Amygdala (tissue), 56 donors: ENCODE results near the gene TINAG.

Source experiments
- DNase-seq, 56 donors: peaks; one replicate each; lab custom pipeline; 2025; lab: John Stamatoyannopoulos, UW

The TINAG gene

DNA sequence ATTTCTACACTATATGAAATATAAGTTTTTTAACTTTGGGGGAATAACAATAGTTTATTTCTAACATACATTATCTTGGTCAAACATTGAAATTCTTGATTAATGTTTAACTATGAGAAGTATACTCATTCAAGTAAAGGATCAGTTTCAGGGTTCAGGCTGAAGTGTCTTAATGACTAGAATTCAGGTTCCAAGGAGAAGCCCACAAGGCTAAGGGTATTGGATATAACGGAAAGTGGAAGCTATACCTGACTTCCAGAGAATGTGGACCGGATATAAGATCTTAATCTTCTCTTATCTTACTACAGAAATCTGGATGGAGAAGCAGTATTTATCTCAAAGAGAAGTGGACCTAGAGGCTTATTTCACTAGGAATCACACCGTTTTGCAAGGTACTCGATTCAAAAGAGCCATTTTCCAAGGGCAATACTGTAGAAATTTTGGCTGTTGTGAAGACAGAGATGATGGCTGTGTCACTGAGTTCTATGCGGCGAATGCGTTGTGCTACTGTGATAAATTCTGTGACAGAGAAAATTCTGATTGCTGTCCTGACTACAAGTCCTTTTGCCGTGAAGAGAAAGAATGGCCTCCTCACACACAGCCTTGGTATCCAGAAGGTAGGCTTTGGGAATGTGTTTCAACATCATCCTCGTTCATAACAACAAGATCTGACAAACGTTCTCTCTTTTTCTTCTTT, at the start of gene TINAG:
Gene TINAG (plus strand): TSS at position 153 of the 697 bp plus-strand sequence. CDS start 110 bp downstream, at position 263.
- no peak for DNase-seq

DNA sequence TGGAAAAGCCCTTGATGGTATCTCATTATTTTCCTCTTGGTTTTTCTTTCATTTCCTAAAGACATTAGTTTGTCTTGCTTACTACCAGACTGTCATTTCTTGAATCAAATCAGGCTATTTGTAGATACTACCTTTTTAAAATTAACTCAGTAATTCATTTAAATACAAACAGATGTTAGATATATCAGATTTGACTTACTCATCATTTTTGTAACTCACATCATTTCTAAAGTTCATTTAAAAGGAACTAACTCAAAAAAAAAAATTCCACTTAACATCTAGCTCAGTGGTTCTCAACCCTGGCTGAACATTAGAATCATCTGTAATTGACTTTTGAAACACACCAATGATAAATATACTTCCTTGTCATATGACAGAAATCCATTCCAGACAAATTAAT, 48.2 kb upstream of the TINAG start:
- no peak for DNase-seq

DNA sequence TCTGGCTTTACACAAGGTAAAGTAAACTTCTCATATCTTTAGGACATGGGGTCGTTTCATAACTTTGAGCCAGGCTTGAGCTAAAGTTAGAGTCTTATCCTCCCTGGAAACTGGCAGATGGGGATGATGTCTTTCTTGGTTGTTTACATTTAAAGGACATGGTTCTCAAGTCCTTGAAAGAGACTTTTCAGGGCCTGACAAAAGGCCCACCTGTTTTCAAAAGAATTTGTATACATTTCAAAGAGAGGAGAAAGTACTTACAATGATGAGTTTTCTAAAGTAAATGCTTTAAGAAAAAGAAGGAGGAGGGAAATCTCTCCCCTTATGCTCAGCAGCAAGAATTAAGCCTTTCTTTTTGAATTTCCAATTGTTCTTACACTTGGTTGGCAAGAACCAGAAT, 45.7 kb upstream of the TINAG start:
- no peak for DNase-seq

DNA sequence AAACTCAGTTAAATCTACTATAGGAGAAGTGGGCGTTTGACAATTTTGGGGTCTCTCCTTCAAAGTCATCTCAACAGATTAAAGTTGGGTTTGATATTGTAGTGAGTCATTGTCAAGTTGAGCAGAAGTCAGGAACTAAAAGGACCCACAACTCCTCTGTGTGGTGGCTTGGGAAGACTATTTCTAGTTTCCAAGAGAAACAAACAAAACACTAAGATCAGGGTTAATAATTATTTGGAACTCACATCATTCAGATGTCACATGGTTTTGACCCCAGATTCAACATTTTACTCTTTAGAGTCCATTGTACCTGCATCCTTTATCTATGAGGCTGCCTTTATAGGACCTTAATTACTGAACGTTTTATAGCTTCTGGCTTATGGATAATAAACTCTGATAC, 45.3 kb upstream of the TINAG start:
- no peak for DNase-seq

GRCh38 chr6:54264581-54265272, 43.5 kb upstream of the TINAG start:
- no peak for DNase-seq

DNA sequence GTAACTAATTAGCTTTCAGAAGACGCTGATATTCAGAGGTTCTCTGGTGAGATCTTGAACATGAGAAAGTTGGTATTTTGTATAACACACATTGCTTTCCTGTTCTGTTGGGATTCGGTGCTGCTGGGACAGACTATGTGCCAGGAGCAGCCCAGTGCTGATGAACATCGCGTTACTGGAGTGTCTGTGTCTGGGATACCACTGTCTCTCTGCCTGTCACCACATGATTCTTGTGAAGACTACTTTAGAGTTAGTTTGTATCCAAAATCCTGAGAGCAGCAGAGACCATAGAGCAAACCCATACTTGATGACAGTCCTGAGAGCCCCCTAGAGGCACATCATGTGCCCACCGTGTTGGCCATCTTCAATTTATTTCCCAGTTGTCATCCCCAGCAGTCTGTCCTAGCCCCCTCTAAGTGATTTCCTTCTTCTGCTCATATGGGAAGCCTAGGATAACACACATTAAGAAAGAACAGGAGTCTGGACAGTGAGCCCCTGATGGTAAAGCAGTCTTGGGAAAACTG, 41.8 kb upstream of the TINAG start:
- no peak for DNase-seq

- peak in 1 of 56 donors; percentile 1 for DNase-seq
Observed at GRCh38 chr6:54267798-54268197, 40.4 kb upstream of the TINAG start.

DNA sequence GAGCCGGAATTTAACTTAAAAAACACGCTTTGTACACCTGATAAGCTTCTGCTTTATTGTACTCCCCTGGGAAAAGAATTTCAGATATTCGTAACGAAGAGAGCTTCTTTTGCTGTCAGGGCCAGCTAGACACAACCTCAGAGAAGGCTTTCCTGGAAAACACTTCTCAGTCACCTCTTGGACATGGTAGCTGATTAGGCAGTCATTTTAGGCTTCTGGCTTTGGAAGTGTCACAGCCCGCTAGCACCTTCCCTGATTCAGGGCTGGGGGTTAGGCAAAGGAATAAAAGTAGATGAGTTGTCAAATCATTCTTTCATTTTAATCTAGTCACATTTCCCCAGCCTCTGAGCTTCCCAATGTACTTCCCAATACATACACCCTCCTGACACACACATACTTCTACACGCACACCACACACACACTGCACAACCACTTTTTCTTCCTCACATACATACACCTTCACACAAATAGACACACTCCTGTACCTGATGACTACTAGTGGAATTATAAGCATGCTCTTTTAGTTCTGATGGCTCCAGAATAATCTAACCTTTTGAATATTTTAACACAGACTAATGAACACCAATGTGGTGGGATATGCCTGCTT, 34.9 kb upstream of the TINAG start:
- DNase-seq = no peak

- no peak for DNase-seq
Observed at GRCh38 chr6:54274383-54274782, 33.9 kb upstream of the TINAG start.

GRCh38 chr6:54282186-54282585, 26.1 kb upstream of the TINAG start:
- no peak for DNase-seq

DNA sequence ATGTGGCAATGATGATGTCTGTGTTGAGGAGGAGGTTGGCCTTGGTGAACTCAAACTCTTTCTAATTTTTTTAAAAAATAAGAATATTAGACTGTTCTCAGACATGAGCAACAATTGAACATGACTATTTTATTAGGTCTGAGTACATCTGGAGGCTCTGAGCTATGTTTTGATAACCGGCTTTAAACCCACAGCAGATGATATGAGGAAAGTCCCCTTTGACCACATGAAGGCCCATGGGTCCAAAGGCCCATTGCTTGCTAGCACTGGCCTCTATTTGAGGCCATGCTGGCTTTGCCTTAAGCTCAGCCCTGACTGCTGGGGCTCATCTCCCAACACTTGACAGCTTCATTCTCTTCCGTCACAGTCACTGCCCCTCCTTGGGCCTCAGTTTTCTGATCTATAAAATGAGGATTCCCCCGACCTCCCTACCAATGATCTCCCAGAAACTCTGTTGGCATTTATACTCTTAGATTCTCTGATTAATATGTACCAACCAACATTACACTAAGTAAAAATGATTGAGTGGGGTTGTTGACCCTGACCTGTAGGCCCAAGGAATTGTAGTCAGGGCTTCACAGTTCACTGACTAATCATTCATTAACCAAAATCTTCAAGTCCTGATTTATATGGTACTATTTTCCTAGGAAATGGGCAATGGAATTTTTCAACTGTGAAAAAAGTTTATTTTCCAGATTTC, 23.9 kb upstream of the TINAG start:
- DNase-seq = no peak

DNA sequence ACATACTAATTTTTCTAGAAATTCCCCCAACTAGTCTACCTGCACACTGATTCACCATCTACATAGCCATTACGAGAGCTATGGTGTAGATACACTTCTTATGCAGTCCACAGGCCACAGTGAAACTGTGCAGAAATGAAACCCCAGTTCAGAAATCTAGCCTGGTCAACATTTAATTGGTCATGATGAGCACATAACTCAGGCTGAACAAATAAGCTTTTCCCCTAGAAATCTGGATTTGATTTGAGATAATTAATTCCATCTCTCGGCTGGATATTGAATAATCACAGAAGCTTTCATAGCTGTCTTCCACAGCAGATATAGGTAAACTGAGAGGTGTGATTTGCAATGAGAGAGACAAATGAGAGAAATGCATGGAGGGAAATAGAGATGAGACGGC, 22.6 kb upstream of the TINAG start:
- no peak for DNase-seq

DNA sequence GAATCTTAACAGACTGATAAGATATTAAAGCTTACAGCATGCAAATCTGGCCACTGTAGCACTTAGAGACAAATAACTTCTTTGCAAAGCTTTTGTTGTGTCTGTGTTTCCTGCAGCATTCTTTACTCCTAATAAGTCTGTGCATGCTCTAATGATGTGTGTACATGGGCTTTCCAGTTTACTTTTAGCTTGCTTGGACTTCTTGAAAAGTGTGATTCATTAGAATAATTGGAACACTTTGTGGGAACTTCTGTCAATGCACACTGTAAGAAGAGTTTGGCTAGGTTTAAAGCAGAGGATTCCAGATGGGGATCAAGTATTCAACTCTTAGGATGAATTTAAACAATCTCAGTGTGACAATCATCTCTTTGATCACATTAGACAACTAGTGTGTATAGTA, 22.1 kb upstream of the TINAG start:
- DNase-seq = no peak

GRCh38 chr6:54288474-54288873, 19.8 kb upstream of the TINAG start:
- no peak for DNase-seq

GRCh38 chr6:54289426-54289825, 18.8 kb upstream of the TINAG start:
- DNase-seq = no peak

DNA sequence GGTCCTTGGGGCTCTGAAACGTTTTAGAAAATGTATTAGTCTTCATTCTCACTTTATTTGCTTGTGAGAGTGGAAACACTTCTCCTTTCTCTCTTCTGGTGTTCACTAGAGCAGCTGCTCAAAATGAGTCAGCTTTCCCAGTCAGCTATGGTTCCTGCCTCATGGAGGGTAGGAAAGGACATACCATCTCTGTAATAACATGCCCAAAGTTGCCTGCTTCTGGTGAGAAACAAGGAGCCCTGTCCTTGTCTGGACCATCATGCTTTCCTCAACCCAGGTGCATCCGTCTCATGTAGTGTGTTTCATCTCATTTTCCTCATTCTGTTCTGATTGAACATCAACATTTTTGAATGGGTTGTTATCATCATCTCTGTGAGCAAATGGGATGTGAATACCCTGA, 17.1 kb upstream of the TINAG start:
- DNase-seq = peak in 2 of 56 donors; percentile 2 to 7

- no peak for DNase-seq
Observed at GRCh38 chr6:54291738-54292137, 16.5 kb upstream of the TINAG start.

- no peak for DNase-seq
Observed at GRCh38 chr6:54294965-54295532, 13.2 kb upstream of the TINAG start.

DNA sequence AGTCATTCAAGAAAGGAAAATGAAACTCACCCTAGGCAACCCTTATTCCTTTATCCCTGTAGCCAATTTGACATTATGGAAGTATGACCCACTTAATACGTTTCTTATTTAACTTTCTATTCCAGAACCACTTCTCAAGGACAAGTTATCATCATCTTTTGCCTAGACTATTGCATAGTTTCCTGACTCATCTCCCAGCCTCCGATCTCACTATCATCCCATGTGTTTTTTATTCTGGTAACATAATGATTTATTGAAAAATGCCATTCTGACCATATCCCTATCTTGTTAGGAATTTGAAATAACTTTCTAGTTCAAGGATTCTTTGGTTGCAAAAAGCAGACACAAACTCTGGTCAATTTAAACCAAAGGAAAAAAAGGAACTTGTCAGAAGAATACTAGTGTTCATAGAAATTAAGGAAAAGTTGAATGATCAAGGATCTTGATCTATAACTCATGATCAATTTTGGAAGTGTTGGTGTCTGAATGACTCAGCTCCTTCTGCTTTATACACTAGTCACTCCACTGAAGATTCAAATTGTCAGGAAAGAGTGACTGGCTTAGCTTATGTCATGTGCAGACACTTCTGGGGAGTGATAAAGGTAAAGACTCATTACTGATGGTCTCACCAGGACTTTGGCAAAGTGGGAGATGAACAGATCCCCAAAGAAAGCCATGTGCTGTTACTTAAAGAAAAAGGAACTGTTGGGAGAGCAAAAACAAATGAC, 8.5 kb upstream of the TINAG start:
- no peak for DNase-seq

- DNase-seq = no peak
Observed at GRCh38 chr6:54301770-54302169, 6.5 kb upstream of the TINAG start.
